Right ventricle myocardium superior (tissue), 1 donor: ENCODE measurements around the gene MOGAT3. TPM values are rescaled to one million over a fixed set of nuclear protein-coding genes. Genes with fewer than 3 reads are reported as not detected.

Experiments
- ATAC-seq: fragments of 200-7000 bp; cut with Tn5 transposase; one replicate; pipeline ENCODE4 v1.9.1; 2020; ENCODE audit warnings: mild to moderate bottlenecking; ENCODE audit not compliant: poor library complexity
- DNase-seq: peaks from one replicate; pipeline ENCODE4 v3.0.0-alpha.2; 2020
- intact Hi-C: fragments of 100-400 bp; cut with DNase I; formaldehyde crosslinking; loops from one replicate; pipeline ENCODE4 v1.11.2; 2022
- long read RNA-seq: library from polyadenylated mRNA; unstranded; transcript quantifications from one replicate; pipeline ENCODE4 v2.0.0, GENCODE V29; 2021
- total RNA-seq: library from RNA; stranded (reverse); fragmentation: NEBNext Ultra II Directional; extraction: Animal tissue kit (Norgen Biotek cat#: 25700); gene quantifications from one replicate; pipeline ENCODE4 v1.2.1, GENCODE V29; 2021
- donor health status: DM: no; HTN: yes; CAD: no; lungs with severe emphysema.

Gene MOGAT3, protein sequence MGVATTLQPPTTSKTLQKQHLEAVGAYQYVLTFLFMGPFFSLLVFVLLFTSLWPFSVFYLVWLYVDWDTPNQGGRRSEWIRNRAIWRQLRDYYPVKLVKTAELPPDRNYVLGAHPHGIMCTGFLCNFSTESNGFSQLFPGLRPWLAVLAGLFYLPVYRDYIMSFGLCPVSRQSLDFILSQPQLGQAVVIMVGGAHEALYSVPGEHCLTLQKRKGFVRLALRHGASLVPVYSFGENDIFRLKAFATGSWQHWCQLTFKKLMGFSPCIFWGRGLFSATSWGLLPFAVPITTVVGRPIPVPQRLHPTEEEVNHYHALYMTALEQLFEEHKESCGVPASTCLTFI
- total RNA-seq: not detected
- long read RNA-seq: 0 reads

DNA sequence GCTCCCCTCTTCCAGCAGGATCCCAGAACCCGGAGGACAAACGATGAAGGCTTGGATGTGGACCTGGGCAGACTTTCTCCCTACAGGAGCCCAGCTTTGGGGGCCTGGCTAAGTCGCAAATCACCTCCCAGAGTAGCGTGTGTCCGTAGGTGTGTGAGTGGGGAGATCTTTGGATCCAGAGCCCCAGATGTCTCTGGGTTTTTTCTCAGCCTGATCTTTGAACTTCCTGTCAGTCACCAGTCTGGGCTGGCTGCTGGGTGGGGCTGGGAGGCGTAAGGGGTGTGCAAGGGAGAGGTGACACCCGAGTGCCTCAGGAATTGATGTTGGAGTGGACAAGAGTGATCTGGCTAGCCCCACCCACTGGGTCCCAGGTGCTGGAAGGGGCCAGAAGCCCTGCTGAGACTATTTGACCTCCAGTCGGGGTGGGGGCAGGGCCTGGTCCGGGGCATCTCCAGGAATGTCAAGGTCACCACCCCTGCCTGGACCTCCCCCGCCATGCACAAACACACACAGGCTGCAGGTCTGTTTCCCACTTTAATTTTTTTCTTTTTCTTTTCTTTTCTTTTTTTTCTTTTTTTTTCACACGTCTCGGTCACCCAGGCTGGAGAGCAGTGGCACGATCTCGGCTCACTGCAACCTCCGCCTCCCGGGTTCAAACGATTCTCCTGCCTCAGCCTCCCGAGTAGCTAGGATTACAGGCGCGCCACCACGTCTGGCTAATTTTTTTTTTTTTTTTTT lies at the start of gene MOGAT3:
Gene MOGAT3, minus strand, starts transcription at position 175 of the 738 bp plus-strand sequence. CDS start 182 bp downstream, outside the sequence.
- intact Hi-C loops: no loop called here
- ATAC-seq (peak; percentile 47), DNase-seq (no peak)

DNA sequence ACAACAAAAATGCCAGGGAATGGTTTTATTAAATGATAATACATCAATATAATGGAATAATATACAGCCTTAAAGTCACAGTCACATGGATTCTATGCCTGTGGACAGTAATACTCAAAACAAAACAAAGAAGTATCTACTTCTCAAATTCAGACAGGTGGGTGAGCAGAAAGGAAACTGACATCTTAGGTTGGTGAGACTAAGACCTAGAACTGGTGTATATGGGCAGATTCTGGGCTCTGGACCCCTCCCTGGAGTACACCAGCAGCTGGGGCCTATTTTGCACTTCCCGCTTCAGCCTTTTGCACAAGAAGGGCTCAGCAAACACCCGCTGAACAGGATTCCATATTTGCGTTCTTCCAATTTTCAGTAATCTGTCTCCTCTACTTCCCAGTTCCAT lies 49.5 kb upstream of the MOGAT3 start:
- intact Hi-C loops: no loop called here
- DNase-seq (no peak), ATAC-seq (no peak)

DNA sequence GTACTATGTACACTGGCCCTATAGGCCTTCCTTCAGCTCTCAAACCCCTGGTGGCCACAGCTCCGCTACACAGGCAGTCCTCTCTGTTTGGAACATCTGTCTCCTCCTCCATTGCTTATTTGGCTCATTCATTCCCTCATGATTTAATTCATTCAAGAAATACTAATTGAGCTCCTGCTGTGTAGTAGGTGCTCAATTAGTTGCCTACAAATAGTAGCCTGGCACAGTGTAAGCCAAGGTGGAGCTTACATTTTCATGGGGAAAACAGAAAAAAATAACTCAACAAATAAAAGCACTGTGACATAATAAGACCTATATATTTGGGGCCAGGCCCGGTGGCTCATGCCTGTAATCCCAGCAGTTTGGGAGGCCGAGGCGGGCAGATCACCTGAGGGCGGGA lies 47.4 kb upstream of the MOGAT3 start:
- ATAC-seq (no peak), DNase-seq (no peak)
- intact Hi-C loops: no loop called here

DNA sequence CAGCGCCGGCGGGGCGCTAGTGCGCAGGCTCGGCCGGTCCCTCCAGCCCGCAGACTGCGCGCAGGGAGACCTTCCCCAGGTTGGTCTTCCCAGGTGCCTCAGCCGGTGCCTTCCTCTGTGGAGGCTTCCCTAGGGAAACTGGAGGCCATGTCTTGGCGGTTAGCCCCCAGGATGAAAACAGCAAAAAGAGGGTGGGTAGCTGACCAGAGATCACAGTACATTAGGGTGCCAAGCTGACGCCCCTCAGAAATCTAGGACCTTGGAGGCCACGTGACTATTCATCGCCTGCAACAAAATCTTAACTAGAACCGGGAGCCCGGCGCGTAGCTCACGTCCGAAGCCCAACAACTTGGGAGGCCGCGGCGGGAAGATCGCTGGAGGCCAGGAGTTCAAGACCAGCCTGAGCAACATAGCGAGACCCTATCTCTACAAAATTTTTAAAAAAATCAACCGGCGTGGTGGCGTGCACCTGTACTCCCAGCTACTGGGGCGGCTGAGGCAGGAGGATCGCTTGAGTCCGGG lies 44.4 kb upstream of the MOGAT3 start:
- intact Hi-C loops: no loop called here
- DNase-seq: no peak
- no peak for ATAC-seq

DNA sequence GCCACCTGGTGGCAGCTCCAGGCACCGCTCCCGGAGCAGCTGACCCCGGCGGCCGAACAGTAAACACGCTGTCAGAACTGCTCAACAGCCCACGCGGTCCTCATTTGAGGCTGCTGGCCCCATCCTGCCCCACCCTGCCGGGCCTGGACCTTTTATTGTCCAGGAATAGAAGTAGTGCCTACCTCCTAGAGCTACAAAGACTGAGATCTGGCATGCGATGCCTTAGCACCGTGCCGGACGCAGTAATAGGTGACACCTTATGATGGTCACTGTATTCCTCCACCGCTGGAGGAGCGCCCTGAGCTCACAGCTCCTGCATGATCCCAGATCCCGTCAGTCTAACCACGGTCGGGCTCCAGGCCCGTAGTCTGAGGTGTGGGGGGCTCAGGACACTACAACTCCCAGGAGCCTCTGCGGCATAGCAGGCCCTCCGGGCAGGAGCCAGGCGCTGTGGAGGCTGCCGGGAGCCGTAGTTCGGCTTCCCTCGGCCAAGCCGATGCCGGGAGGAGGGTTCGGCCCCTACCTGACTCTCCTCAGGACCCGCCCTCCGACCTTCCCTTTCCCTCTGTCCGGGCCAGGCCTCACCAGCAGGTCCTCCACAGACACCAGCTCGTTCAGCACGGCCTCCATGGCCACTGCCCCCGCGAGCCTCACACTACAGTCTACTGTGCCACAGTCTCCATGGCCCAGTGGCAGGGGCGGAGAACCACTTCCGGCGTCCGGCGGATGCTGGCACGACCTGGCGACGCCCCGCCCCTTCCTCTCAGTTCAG lies 43.7 kb upstream of the MOGAT3 start, which contains the start of gene FIS1:
Gene FIS1, minus strand, starts transcription at position 707 of the 772 bp plus-strand sequence. Its CDS starts 77 bp downstream, at position 630.
- DNase-seq (peak; percentile 96), ATAC-seq (peak; percentile 99)
- intact Hi-C loops: no loop called here

DNA sequence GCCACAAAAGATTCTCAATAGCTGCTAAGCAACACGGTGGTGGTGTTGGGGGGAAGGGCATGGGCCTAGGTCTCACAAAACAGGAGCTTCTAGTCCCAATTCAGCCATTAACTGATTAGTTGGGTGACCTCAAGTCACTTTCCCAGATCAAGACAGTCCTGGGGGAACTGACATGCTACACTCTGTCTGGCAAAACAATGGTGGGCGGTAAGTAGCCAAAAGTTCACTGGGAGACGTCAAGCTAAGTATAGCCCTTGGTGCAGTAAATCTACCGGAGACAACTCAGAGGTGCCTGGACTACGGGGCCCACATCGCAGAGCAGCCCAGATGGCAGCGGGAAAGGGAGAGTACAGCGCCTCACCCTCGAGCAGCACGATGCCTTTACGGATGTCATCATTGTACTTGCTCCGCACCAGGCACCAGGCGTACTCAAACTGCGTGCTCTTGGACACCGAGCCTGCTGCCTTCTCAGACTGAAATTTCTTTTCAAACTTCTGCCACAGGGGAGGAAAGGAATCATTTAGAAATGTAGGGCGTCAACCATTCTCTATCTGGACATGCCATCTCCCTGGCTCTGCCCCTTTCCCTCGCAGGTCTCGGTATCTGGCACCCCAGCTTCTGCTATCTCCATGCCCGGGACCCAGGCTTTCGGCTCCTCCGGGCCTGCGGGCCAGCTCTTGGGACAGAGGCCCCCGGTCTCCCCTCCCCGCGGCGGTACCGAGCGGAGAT lies 43.0 kb upstream of the MOGAT3 start:
- ATAC-seq: no peak
- no peak for DNase-seq
- intact Hi-C loops: no loop called here

DNA sequence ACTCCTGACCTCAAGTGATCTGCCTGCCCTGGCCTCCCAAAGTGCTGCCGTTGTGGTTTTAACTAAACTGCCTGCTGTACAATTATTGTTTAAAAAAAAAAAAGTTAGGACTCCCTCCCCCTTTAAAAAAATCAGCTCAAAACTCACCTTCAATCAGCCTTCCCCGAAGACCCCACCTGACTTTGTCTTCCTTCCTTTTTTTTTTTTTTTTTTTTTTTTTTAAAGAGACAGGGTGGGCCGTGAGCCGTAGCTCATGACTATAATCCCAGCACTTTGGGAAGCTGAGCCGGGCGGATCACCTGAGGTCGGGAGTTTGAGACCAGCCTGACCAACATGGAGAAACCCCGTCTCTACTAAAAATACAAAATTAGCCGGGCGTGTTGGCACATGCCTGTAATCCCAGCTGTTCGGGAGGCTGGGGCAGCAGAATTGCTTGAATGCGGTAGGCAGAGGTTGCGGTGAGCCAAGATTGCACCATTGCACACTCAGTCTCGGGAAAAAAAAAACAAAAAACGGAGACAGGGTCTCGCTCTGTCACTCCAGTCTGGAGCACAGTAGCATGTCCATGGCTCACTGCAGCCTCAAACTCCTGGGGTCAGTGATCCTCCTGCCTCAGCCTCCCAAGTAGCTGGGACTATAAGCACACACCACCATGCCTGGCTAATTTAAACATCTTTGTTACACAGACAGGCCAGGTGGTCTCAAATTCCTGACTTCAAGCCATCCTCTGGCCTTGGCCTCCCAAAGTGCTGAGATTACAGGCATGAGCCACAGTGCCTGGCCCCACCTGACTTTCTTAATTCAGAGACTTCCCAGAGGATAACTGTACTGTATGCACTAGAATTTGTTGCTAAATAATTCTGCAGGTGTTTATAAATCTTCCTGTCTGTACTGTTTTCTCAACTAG lies 40.9 kb upstream of the MOGAT3 start:
- intact Hi-C loops: no loop called here
- DNase-seq: no peak
- no peak for ATAC-seq

DNA sequence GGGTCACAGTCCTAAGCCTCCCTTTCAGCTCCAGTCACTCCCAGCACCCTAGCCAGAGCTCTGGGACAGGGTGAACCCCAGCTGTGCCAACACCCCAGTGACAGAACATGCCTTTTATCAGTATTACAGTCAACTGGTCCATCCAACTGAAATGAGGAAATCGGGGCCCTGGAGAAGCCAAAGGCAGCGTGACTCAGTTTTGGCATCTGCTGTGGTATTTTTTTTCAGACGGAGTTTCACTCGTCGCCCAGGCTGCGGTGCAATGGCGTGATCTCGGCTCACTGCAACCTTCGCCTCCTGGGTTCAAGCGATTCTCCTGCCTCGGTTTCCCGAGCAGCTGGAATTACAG lies 40.2 kb upstream of the MOGAT3 start:
- no peak for ATAC-seq
- intact Hi-C loops: no loop called here

DNA sequence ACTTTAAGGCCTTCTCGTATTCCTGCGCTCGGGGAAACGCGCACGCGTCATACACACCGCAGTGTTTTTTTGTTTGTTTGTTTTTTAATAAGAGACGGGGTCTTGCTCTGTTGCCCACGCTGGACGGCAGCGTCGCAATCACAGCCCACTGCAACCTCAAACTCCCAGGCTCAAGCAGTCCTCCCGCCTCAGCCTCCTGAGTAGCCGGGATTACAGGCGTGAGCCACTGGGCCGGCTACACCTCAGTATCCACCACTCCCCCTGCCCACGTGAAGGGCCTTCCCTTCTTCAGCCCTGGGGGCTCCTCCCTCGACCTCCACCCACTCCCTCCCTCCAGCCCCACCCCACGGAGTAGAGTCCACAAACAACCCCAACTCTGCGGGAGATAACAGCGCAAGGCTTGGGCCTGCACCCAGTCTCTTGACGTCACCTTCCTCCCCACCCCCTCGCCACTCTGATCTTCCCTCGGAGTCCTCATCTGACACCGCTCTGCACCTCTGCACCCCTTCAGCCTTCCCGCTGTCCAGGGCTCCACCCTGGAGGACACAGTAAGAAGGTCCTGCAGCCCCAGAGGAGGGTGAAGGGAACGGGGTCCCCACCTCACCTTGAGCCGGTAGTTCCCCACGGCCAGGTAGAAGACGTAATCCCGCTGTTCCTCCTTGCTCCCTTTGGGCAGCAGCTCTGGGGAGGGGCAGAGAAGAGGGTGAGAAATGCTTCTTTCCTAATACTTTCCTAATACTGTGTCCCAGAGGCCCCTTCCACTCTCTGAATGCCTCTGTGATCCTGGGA lies 39.6 kb upstream of the MOGAT3 start:
- no peak for ATAC-seq
- intact Hi-C loops: no loop called here
- no peak for DNase-seq

More for the DNA sequence above, 40.2 kb upstream of the MOGAT3 start:
- no peak for DNase-seq

DNA sequence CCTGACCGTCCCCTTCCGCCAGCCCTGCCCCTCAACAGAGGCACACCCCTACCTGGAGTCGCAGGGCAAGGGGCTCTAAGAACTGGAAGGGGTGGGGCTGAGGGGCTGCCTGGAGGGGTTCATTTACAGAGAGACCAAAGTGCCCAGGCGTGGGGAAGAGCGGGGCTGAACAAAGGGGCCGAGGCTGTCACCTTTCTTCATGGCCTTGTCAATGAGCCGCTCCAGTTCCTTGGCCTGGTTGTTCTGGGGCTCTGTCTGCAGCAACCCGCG lies 39.0 kb upstream of the MOGAT3 start:
- DNase-seq: no peak
- ATAC-seq: no peak
- intact Hi-C loops: no loop called here

DNA sequence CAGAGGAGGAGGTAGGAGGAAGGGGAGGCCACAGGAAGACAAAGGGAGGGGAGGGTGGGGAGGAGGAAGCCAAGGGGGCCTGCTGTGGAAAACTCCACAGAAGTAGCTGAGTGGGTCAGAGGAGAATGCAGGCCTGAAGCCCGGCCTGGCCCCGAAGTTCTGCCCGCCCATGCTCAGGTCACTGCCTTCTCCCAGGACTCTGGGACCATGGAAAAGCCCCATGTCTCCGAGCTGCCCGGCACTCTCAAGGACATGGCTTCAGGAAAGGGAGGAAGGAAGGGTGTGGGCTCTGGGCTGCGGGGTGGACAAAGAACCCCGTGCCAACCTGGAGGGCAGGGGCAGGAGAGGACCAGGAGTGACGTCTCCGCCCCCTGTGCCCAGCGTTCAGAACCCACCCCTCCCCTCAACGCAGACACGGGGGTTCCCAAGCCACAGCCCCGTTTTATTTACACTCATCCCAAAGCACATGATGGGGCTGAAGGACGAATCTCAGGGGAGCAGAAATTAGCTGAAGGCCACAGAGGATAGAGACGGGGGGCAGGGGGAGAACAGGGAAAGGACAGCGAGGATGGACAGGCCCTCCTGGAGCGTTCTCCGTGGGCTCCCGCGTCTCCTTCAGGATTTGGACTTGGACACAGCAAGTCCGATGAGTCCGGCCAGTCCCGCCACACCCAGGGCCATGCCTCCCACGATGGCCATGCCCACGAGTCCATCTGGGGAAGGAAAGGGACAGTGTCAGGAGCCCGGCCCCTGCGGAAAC lies 38.5 kb upstream of the MOGAT3 start:
- DNase-seq: no peak
- ATAC-seq: no peak
- intact Hi-C loops: no loop called here

DNA sequence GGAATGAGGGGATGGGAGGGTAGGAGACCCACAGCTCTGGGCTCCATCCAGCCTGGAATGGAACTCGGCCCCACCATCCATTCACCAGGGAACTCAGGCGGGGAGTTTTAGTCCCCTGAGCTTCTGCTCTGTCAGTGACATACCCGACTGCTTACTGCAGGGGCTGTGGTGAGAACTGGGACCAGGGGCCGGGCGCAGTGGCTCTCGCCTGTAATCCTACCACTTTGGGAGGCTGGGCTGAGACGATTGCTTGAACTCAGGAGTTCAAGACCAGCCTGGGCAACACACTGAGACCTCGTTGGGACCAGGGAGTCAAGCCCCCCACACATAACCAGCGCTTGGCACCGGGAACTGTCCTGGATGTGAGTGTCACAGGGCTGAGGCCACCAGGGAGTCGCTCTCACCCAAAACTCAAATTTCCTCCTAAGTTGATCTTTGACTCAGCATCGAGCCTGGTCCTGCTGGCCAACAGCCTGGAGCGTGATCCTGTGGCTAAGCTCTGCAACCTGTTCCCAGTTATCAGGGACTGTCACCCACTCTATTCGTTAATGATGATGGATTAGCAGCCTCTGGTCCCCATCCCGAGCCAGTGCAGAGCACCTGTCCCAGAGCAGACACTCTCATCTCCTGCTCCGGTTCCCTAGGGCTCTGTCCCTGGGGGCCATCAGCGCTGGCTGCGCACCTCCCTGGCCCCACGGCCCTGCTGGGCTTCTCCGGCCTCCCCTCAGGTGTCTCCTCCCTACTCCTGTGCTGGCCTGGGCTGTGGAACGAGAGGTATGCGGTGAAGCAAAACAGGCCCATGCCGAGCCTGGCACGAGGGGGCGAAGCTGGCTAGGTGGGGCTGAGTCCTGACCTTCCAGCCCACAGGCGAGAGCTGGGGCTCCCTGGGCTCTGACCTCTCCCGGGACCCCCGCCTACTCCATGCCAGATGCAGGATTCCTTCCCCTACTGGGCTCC lies 37.7 kb upstream of the MOGAT3 start:
- peak; percentile 5 for ATAC-seq
- no peak for DNase-seq
- intact Hi-C loops: no loop called here

DNA sequence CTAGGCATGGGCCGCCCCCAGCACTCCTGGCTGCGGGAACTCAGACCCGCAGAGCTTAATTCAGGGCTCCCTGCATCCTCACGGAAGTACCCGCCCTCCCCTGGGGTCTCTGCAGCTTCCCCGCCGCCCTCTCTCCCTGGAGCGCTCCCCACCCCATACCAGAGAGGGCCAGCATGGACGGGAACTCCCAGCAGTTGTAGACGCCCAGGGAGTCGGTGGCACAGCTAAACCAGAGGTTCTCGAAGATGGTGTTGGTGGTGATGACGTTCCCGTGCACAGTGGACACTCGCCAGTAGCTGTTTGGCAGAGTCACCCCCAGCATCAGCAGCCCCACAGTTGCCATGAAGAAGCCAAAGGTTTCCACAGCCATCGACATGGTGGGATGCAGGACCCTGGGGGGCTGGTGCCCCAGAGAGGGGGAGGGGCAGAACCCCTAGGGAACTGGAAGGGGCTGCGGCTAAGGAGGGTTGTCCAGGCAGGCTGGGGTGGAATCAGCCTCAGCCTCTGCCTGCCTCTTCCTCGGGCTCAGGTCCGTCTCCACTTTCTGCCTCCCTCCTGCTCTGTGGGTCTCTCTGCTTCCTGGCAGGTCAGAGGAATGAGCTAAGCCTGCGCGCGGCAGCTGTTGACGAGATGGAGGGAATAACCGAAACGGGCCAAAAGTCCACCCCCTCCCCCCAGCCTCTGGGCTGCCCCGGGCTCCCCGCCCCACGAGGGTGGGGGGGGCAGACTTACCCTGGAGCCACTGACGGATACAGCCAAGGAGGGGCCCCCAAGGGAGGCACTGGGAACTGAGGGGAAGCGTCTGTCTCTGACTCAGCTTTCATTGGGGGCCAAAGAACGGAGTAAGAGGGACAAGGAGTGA lies 36.6 kb upstream of the MOGAT3 start, which contains the start of gene CLDN15:
Gene CLDN15, minus strand, starts transcription at position 597 of the 862 bp plus-strand sequence. Its CDS starts 221 bp downstream, at position 376.
- DNase-seq (peak; percentile 90), ATAC-seq (peak; percentile 76)
- intact Hi-C loops: no loop called here

DNA sequence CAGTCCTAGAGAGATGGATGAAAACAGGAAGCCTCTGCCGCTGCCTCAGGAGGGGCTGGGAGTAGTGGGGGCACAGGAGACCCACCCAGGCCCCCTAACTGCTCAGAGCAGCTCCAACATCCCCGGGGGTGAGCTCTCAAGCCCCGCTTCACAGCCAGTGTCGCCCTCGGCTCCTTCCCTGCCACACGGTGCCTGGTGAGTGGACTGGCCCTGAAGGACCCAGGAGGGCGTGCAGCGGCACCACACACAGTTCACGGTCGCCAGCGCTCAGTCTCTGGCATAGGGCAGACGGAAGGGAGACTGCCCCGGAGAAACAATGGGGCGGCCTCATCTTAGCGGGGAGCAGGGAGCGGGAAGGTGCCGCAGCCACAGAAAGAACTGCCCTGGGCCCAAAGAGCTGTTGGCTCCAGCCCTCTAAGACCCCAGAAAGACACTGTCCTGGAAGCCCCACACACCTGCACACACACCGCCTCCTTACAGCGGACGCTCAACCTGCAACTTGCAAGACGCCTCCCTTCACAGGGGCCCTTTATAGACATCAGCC lies 35.5 kb upstream of the MOGAT3 start:
- DNase-seq: no peak
- intact Hi-C loops: no loop called here
- ATAC-seq: no peak
